SK-N-SH (cell line): ENCODE data around the gene MVB12B.

ENCODE experiments used
- EZH2phosphoT487 ChIP-seq: fragments of 200-600 bp; sonication (generic); IDR thresholded peaks from 2 replicates; pipeline ENCODE4 v1.6.1; 2017; ENCODE audit warnings: low read depth, mixed run types, mild to moderate bottlenecking, antibody characterized with exemption, moderate library complexity, borderline replicate concordance
- RAD21 ChIP-seq: IDR thresholded peaks from 2 replicates; pipeline ENCODE4 v1.6.1; 2012; ENCODE audit warnings: mild to moderate bottlenecking, low read length
- TF ChIP-seq, protein P1 (sequence below): fragments of 200-600 bp; sonication (generic); IDR thresholded peaks from 2 replicates; pipeline ENCODE4 v1.6.1; 2017; ENCODE audit warnings: antibody characterized with exemption, mild to moderate bottlenecking, moderate library complexity

DNA sequence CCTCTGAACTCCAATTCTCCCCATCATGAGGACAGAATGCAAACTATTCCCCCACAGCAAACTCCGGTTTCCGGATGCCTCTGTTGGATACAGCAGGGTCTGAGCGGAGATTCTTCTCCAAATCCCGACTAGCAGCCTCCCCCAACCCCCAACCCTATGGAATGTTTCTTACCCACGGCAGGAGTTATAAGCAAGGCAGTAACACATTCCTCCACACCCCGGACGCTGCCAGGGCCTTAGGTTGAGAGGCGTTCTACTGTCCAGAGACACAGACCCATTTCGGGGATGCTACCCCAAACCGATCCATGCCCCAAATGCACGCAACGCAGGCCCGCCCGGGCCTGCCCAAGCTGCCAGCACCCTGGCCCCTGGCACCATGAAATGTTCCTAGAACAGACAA is 201.5 kb downstream of the MVB12B start:
- TF ChIP-seq RAD21 (no peak), EZH2phosphoT487 (no peak)
- TF ChIP-seq, protein P1, sequence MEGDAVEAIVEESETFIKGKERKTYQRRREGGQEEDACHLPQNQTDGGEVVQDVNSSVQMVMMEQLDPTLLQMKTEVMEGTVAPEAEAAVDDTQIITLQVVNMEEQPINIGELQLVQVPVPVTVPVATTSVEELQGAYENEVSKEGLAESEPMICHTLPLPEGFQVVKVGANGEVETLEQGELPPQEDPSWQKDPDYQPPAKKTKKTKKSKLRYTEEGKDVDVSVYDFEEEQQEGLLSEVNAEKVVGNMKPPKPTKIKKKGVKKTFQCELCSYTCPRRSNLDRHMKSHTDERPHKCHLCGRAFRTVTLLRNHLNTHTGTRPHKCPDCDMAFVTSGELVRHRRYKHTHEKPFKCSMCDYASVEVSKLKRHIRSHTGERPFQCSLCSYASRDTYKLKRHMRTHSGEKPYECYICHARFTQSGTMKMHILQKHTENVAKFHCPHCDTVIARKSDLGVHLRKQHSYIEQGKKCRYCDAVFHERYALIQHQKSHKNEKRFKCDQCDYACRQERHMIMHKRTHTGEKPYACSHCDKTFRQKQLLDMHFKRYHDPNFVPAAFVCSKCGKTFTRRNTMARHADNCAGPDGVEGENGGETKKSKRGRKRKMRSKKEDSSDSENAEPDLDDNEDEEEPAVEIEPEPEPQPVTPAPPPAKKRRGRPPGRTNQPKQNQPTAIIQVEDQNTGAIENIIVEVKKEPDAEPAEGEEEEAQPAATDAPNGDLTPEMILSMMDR = no peak
